H9 (cell line): ENCODE data around the gene SMPD4. TPM values are rescaled to one million over a fixed set of nuclear protein-coding genes. Genes with fewer than 3 reads are reported as not detected.
"Not testable (repeated sequence)": the region's sequence is repeated elsewhere in the genome, so short reads cannot be mapped to it uniquely, and the experiment has no call there.

Experiments used
- DNase-seq: peaks from one replicate; pipeline ENCODE4 v3.0.0-alpha.2; 2017
- H2AFZ ChIP-seq: one replicate; pipeline ENCODE4 v1.6.1; 2013; ENCODE audit warnings: mild to moderate bottlenecking, low read length, control low read depth, moderate library complexity
- H2AK5ac ChIP-seq: 2 replicates; pipeline ENCODE4 v1.6.1; 2013; ENCODE audit warnings: low read length, control low read depth, mixed read lengths; ENCODE audit not compliant: insufficient read length
- H2BK120ac ChIP-seq: one replicate; pipeline ENCODE4 v1.6.1; 2013; ENCODE audit warnings: low read depth, mild to moderate bottlenecking, low read length, control low read depth, inconsistent platforms; ENCODE audit not compliant: poor library complexity, severe bottlenecking
- H2BK12ac ChIP-seq: 2 replicates; pipeline ENCODE4 v1.6.1; 2013; ENCODE audit warnings: low read length, control low read depth, mixed read lengths, low read depth; ENCODE audit not compliant: insufficient read length
- H2BK15ac ChIP-seq: 2 replicates; pipeline ENCODE4 v1.6.1; 2013; ENCODE audit warnings: low read depth, low read length, control low read depth
- H2BK20ac ChIP-seq: one replicate; pipeline ENCODE4 v1.6.1; 2013; ENCODE audit warnings: low read depth, mild to moderate bottlenecking, low read length, control low read depth, inconsistent platforms; ENCODE audit not compliant: poor library complexity, severe bottlenecking
- H2BK5ac ChIP-seq: 2 replicates; pipeline ENCODE4 v1.6.1; 2013; ENCODE audit warnings: low read length, control low read depth, mixed read lengths; ENCODE audit not compliant: insufficient read length
- H3K14ac ChIP-seq: 2 replicates; pipeline ENCODE4 v1.6.1; 2013; ENCODE audit warnings: low read length, control low read depth; ENCODE audit not compliant: insufficient read depth
- H3K18ac ChIP-seq: 2 replicates; pipeline ENCODE4 v1.6.1; 2013; ENCODE audit warnings: low read depth, mild to moderate bottlenecking, mixed read lengths, low read length, control low read depth; ENCODE audit not compliant: insufficient read length
- H3K23ac ChIP-seq: 2 replicates; pipeline ENCODE4 v1.6.1; 2013; ENCODE audit warnings: low read length, control low read depth, mixed read lengths, low read depth; ENCODE audit not compliant: insufficient read length
- H3K23me2 ChIP-seq: 2 replicates; pipeline ENCODE4 v1.6.1; 2013; ENCODE audit warnings: low read depth, mild to moderate bottlenecking, mixed read lengths, low read length, control low read depth; ENCODE audit not compliant: insufficient read length, poor library complexity, severe bottlenecking
- H3K27ac ChIP-seq: 2 replicates; pipeline ENCODE4 v1.5.1; 2013; ENCODE audit warnings: low read length, control low read depth, mixed read lengths, low read depth; ENCODE audit not compliant: insufficient read length
- H3K27me3 ChIP-seq: 2 replicates; pipeline ENCODE4 v1.6.1; 2013; ENCODE audit warnings: low read length, control low read depth, inconsistent platforms; ENCODE audit not compliant: insufficient read depth
- H3K4ac ChIP-seq: 2 replicates; pipeline ENCODE4 v1.6.1; 2013; ENCODE audit warnings: low read depth, mild to moderate bottlenecking, control low read depth, inconsistent platforms, low read length, moderate library complexity
- H3K4me1 ChIP-seq: 2 replicates; pipeline ENCODE4 v1.6.1; 2013; ENCODE audit warnings: low read length, control low read depth, inconsistent platforms; ENCODE audit not compliant: insufficient read depth
- H3K4me2 ChIP-seq: 2 replicates; pipeline ENCODE4 v1.6.1; 2013; ENCODE audit warnings: low read length, control low read depth, mixed read lengths; ENCODE audit not compliant: insufficient read length, insufficient read depth
- H3K56ac ChIP-seq: 2 replicates; pipeline ENCODE4 v1.6.1; 2013; ENCODE audit warnings: low read depth, mild to moderate bottlenecking, mixed read lengths, low read length, control low read depth; ENCODE audit not compliant: insufficient read length
- H3K79me1 ChIP-seq: 2 replicates; pipeline ENCODE4 v1.6.1; 2013; ENCODE audit warnings: low read depth, mild to moderate bottlenecking, moderate library complexity, low read length, control low read depth, inconsistent platforms; ENCODE audit not compliant: insufficient read depth, poor library complexity, severe bottlenecking
- H3K79me2 ChIP-seq: 2 replicates; pipeline ENCODE4 v1.6.1; 2013; ENCODE audit warnings: low read length, control low read depth, inconsistent platforms; ENCODE audit not compliant: insufficient read depth
- H3K9ac ChIP-seq: 2 replicates; pipeline ENCODE4 v1.6.1; 2013; ENCODE audit warnings: low read length, control low read depth, mixed read lengths; ENCODE audit not compliant: insufficient read length; ENCODE audit errors: extremely low read depth
- H3K9me3 ChIP-seq: one replicate; pipeline ENCODE4 v1.6.1; 2013; ENCODE audit warnings: low read depth, low read length, inconsistent platforms; ENCODE audit not compliant: control insufficient read depth
- H3T11ph ChIP-seq: one replicate; pipeline ENCODE4 v1.6.1; 2013; ENCODE audit warnings: mild to moderate bottlenecking, low read length, control low read depth, inconsistent platforms
- H4K20me1 ChIP-seq: one replicate; pipeline ENCODE4 v1.6.1; 2013; ENCODE audit not compliant: control insufficient read depth, insufficient read length, insufficient read depth
- H4K5ac ChIP-seq: 2 replicates; pipeline ENCODE4 v1.6.1; 2013; ENCODE audit warnings: low read depth, mild to moderate bottlenecking, mixed read lengths, low read length, control low read depth; ENCODE audit not compliant: insufficient read length
- H4K8ac ChIP-seq: replicated peaks from 2 replicates; pipeline ENCODE4 v1.6.1; 2013; ENCODE audit warnings: low read length, control low read depth, mixed read lengths, low read depth; ENCODE audit not compliant: insufficient read length
- H4K91ac ChIP-seq: 2 replicates; pipeline ENCODE4 v1.6.1; 2013; ENCODE audit warnings: low read depth, mild to moderate bottlenecking, moderate library complexity, mixed read lengths, low read length, control low read depth; ENCODE audit not compliant: insufficient read length
- H3K27ac Mint-ChIP-seq, 3 experiments: 2 replicates in 2 of 3; 3 replicates in 1 of 3; pipeline ENCODE4 v1.8.0; 2020 to 2021; ENCODE audit warnings: mixed read lengths in 3 of 3, mild to moderate bottlenecking in 1 of 3, moderate library complexity in 1 of 3
- H3K27me3 Mint-ChIP-seq: 2 replicates; pipeline ENCODE4 v1.8.0; 2021; ENCODE audit warnings: low read depth, mild to moderate bottlenecking, moderate library complexity, mixed read lengths
- H3K36me3 Mint-ChIP-seq, 3 experiments: 2 replicates in 2 of 3; 3 replicates in 1 of 3; pipeline ENCODE4 v1.8.0; 2020 to 2021; ENCODE audit warnings: low read depth in 3 of 3, mixed read lengths in 3 of 3; ENCODE audit not compliant: insufficient read depth in 1 of 3
- H3K4me1 Mint-ChIP-seq, 2 experiments: 2 replicates each; pipeline ENCODE4 v1.8.0; 2020; ENCODE audit warnings: mixed read lengths in 2 of 2
- H3K4me3 Mint-ChIP-seq, 2 experiments: 2 replicates in 1 of 2; 3 replicates in 1 of 2; pipeline ENCODE4 v1.8.0; 2020 to 2021; ENCODE audit warnings: mild to moderate bottlenecking in 2 of 2, mixed read lengths in 2 of 2, moderate library complexity in 1 of 2
- H3K9me3 Mint-ChIP-seq, 2 experiments: 2 replicates in 1 of 2; 3 replicates in 1 of 2; pipeline ENCODE4 v1.8.0; 2020; ENCODE audit warnings: mild to moderate bottlenecking in 2 of 2, mixed read lengths in 2 of 2, moderate library complexity in 1 of 2
- WGBS: extraction: QIAGEN DNeasy Blood & Tissue Kit; methylation state at CpG from one replicate; pipeline ENCODE4 v1.1.7; 2013; ENCODE audit warnings: missing lambda C conversion rate, low lambda C conversion rate, mixed read lengths; ENCODE audit not compliant: insufficient read length; ENCODE audit errors: extremely low coverage; 5-methylcytosine and 5-hydroxymethylcytosine counted together
- total RNA-seq: library from RNA; stranded (reverse); gene quantifications from 2 replicates; pipeline ENCODE4 v1.2.1, GENCODE V29; 2021

The SMPD4 gene
- total RNA-seq, 1 experiment from 2014 or later: 105 TPM

GRCh38 chr2:130230376-130230775, 49.0 kb upstream of the SMPD4 start:
- H2BK5ac ChIP-seq, H2AK5ac ChIP-seq, H3K4me2 ChIP-seq, H2AFZ ChIP-seq, H2BK12ac ChIP-seq, H3K23me2 ChIP-seq, H2BK15ac ChIP-seq, H3K27ac Mint-ChIP-seq, H3K23ac ChIP-seq, H3K18ac ChIP-seq, H4K20me1 ChIP-seq, H3K9me3 ChIP-seq, H3K36me3 Mint-ChIP-seq, H4K5ac ChIP-seq, H2BK20ac ChIP-seq, H3K79me2 ChIP-seq, H3K4me3 Mint-ChIP-seq, H3K27me3 ChIP-seq, H3K56ac ChIP-seq, DNase-seq, H3K9ac ChIP-seq, H3T11ph ChIP-seq, H4K8ac ChIP-seq, H3K14ac ChIP-seq, H3K9me3 Mint-ChIP-seq, H3K27ac ChIP-seq, H3K79me1 ChIP-seq, H3K4ac ChIP-seq, H4K91ac ChIP-seq, H2BK120ac ChIP-seq, H3K4me1 ChIP-seq: not testable (repeated sequence)
- no CpG with 5 or more reads among the region's 18 CpGs for WGBS
- H3K27me3 Mint-ChIP-seq: peaks cover 11% of the 10 kb centered on the region
- peaks cover 5 to 17% of the 10 kb centered on the region in 2 experiments for H3K4me1 Mint-ChIP-seq

- H3K79me2 ChIP-seq, H2BK120ac ChIP-seq, H4K91ac ChIP-seq, H3K18ac ChIP-seq, H3K27me3 ChIP-seq, H3K4ac ChIP-seq, H3K4me3 Mint-ChIP-seq, DNase-seq, H2AK5ac ChIP-seq, H2BK20ac ChIP-seq, H3K4me2 ChIP-seq, H3K9me3 ChIP-seq, H3T11ph ChIP-seq, H2AFZ ChIP-seq, H3K27ac Mint-ChIP-seq, H4K8ac ChIP-seq, H3K56ac ChIP-seq, H4K5ac ChIP-seq, H2BK15ac ChIP-seq, H3K23ac ChIP-seq, H3K9ac ChIP-seq, H3K79me1 ChIP-seq, H3K9me3 Mint-ChIP-seq, H4K20me1 ChIP-seq, H2BK5ac ChIP-seq, H3K4me1 ChIP-seq, H2BK12ac ChIP-seq, H3K27ac ChIP-seq, H3K36me3 Mint-ChIP-seq, H3K14ac ChIP-seq, H3K23me2 ChIP-seq: not testable (repeated sequence)
- no CpG with 5 or more reads among the region's 48 CpGs for WGBS
- Mint-ChIP-seq H3K4me1 (peaks cover 5 to 17% of the 10 kb centered on the region in 2 experiments), H3K27me3 (peaks cover 13% of the 10 kb centered on the region)
Observed at GRCh38 chr2:130229161-130229510, 47.7 kb upstream of the SMPD4 start.
